Neural cell (in vitro differentiated cells): ENCODE measurements around the gene CRYGD. TPM values are rescaled to one million over a fixed set of nuclear protein-coding genes. Genes with fewer than 3 reads are reported as not detected.

Experiments
- H2AFZ ChIP-seq: fragments of 200-600, 300-800 bp; sonication (generic), shearing (Covaris generic); 2 replicates; pipeline ENCODE4 v1.6.0; 2014; ENCODE audit warnings: low read depth, mild to moderate bottlenecking, antibody characterized with exemption, low read length, moderate library complexity
- H3F3A ChIP-seq: fragments of 200-600 bp; shearing (Covaris generic); 2 replicates; pipeline ENCODE4 v1.6.1; 2016; ENCODE audit warnings: mild to moderate bottlenecking, moderate library complexity, mixed read lengths, antibody characterized with exemption, low read length; ENCODE audit not compliant: insufficient read depth, poor library complexity, severe bottlenecking
- H3K27ac ChIP-seq: fragments of 200-600, 300-800 bp; sonication (generic), shearing (Covaris generic); 2 replicates; pipeline ENCODE4 v1.5.1; 2014; ENCODE audit warnings: mild to moderate bottlenecking, low read length, moderate library complexity
- H3K27me3 ChIP-seq: fragments of 300-800, 200-600 bp; sonication (generic), shearing (Covaris generic); 2 replicates; pipeline ENCODE4 v1.6.0; 2014; ENCODE audit warnings: mild to moderate bottlenecking, low read depth, low read length, moderate library complexity; ENCODE audit not compliant: insufficient read depth
- H3K36me3 ChIP-seq: fragments of 300-800, 200-600 bp; sonication (generic), shearing (Covaris generic); 2 replicates; pipeline ENCODE4 v1.5.1; 2014; ENCODE audit warnings: mild to moderate bottlenecking, antibody characterized with exemption, low read length, moderate library complexity; ENCODE audit not compliant: insufficient read depth
- H3K4me2 ChIP-seq: fragments of 300-800, 200-600 bp; sonication (generic), shearing (Covaris generic); 2 replicates; pipeline ENCODE4 v1.6.0; 2014; ENCODE audit warnings: mild to moderate bottlenecking, low read length
- H3K4me3 ChIP-seq: fragments of 300-800, 200-600 bp; sonication (generic), shearing (Covaris generic); 2 replicates; pipeline ENCODE4 v1.5.1; 2014; ENCODE audit warnings: mild to moderate bottlenecking, low read length, moderate library complexity
- H3K79me2 ChIP-seq: fragments of 200-600 bp; shearing (Covaris generic); replicated peaks from 2 replicates; pipeline ENCODE4 v1.6.0; 2014; ENCODE audit warnings: mild to moderate bottlenecking, low read length, moderate library complexity; ENCODE audit not compliant: insufficient read depth
- H3K9ac ChIP-seq: fragments of 300-800, 200-600 bp; sonication (generic), shearing (Covaris generic); 2 replicates; pipeline ENCODE4 v1.6.1; 2016; ENCODE audit warnings: mild to moderate bottlenecking, low read length, mixed read lengths
- H3K9me2 ChIP-seq: fragments of 200-600 bp; shearing (Covaris generic); 2 replicates; pipeline ENCODE4 v1.6.1; 2016; ENCODE audit warnings: mild to moderate bottlenecking, low read length, mixed read lengths; ENCODE audit not compliant: insufficient read depth
- H3K9me3 ChIP-seq: fragments of 200-600, 300-800 bp; sonication (generic), shearing (Covaris generic); 2 replicates; pipeline ENCODE4 v1.6.1; 2016; ENCODE audit warnings: mild to moderate bottlenecking, mixed run types, low read length, moderate library complexity, mixed read lengths
- H4K20me1 ChIP-seq: fragments of 200-600 bp; shearing (Covaris generic); 2 replicates; pipeline ENCODE4 v1.6.1; 2016; ENCODE audit warnings: mild to moderate bottlenecking, mixed run types; ENCODE audit not compliant: insufficient read depth
- CTCF ChIP-seq: fragments of 450-650 bp; IDR thresholded peaks from 2 replicates; pipeline ENCODE4 v1.5.1; 2014; ENCODE audit warnings: antibody characterized with exemption, mild to moderate bottlenecking, moderate library complexity; ENCODE audit not compliant: poor library complexity, severe bottlenecking
- EP300 ChIP-seq: fragments of 450-650 bp; conservative IDR thresholded peaks from 2 replicates; pipeline ENCODE4 v1.6.1; 2014; ENCODE audit warnings: antibody characterized with exemption, mild to moderate bottlenecking, moderate library complexity; ENCODE audit not compliant: poor library complexity, severe bottlenecking
- EZH2 ChIP-seq: fragments of 200-600, 300-800 bp; shearing (Covaris generic), sonication (generic); IDR thresholded peaks from 2 replicates; pipeline ENCODE4 v1.6.1; 2014; ENCODE audit warnings: antibody characterized with exemption, low read length, borderline replicate concordance, mild to moderate bottlenecking; ENCODE audit not compliant: insufficient read depth, poor library complexity, severe bottlenecking
- MXI1 ChIP-seq: fragments of 450-650 bp; conservative IDR thresholded peaks from 2 replicates; pipeline ENCODE4 v1.6.1; 2014; ENCODE audit warnings: antibody characterized with exemption, mild to moderate bottlenecking; ENCODE audit not compliant: poor library complexity, severe bottlenecking
- POLR2AphosphoS5 ChIP-seq: IDR thresholded peaks from 2 replicates; pipeline ENCODE4 v1.6.1; 2012
- RAD21 ChIP-seq: fragments of 450-650 bp; conservative IDR thresholded peaks from 2 replicates; pipeline ENCODE4 v1.6.1; 2014; ENCODE audit warnings: antibody characterized with exemption, mild to moderate bottlenecking, moderate library complexity
- REST ChIP-seq: IDR thresholded peaks from 2 replicates; pipeline ENCODE4 v1.6.1; 2012; ENCODE audit warnings: borderline replicate concordance
- SMC3 ChIP-seq: fragments of 450-650 bp; conservative IDR thresholded peaks from 2 replicates; pipeline ENCODE4 v1.6.1; 2014; ENCODE audit warnings: antibody characterized with exemption, mild to moderate bottlenecking, moderate library complexity; ENCODE audit not compliant: poor library complexity
- TAF1 ChIP-seq: IDR thresholded peaks from 2 replicates; pipeline ENCODE4 v1.6.1; 2012; ENCODE audit warnings: low read depth
- polyA plus RNA-seq: library from polyadenylated mRNA; depleted of rRNA; stranded (reverse); fragments of >200 nt; gene quantifications from 2 replicates; pipeline ENCODE4 v1.2.3, GENCODE V29; 2014

CRYGD gene
- polyA plus RNA-seq, 1 donor from 2014 or later = not detected

DNA sequence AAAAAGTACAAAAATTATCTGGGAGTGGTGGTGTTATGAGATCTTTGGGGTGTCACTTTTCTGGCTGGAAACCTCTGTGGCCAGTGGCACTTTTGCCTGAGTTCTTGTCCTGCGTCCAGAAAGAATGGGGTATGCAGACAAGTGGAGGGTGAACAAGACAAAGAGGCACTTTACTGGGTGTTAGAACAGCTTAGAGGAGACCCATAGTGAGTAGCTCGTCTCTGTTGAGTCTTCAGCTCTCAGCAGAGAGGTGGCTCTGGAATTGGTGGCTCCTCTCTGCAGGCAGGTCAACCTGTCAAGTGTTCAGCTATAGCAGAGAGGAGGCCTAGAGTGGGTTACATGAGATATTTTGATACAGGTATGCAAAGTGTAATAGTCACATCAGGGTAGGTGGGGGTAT is 26.1 kb downstream of the CRYGD start:
- Histone ChIP-seq H2AFZ (no peak overlapping the region), H4K20me1 (no peaks in the 10 kb centered on the region), H3K27me3 (no peaks in the 10 kb centered on the region), H3K36me3 (no peaks in the 10 kb centered on the region), H3K9me2 (no peaks in the 10 kb centered on the region), H3K79me2 (no peaks in the 10 kb centered on the region), H3K9ac (no peak overlapping the region), H3K4me3 (no peak overlapping the region), H3K27ac (no peak overlapping the region), H3K4me2 (no peak overlapping the region), H3K9me3 (no peaks in the 10 kb centered on the region), H3F3A (no peaks in the 10 kb centered on the region)
- no peak for TF ChIP-seq EP300
- no peak for TF ChIP-seq SMC3

GRCh38 chr2:208097801-208098200 is 26.5 kb downstream of the CRYGD start:
- no peaks in the 10 kb centered on the region for H3K27me3 ChIP-seq

More at GRCh38 chr2:208097801-208098200, 26.5 kb downstream of the CRYGD start:
- H3K9me2 ChIP-seq = no peaks in the 10 kb centered on the region
- H3K4me2 ChIP-seq = no peak overlapping the region
- H2AFZ ChIP-seq = no peak overlapping the region
- H3K9me3 ChIP-seq = no peaks in the 10 kb centered on the region
- no peaks in the 10 kb centered on the region for H4K20me1 ChIP-seq
- TF ChIP-seq TAF1 (no peak), RAD21 (no peak), EP300 (no peak), POLR2AphosphoS5 (no peak), EZH2 (no peak), MXI1 (no peak), SMC3 (no peak), CTCF (no peak), REST (no peak)
- H3K27ac ChIP-seq = no peak overlapping the region
- H3F3A ChIP-seq = no peaks in the 10 kb centered on the region
- H3K4me3 ChIP-seq = no peak overlapping the region
- no peaks in the 10 kb centered on the region for H3K36me3 ChIP-seq
- no peaks in the 10 kb centered on the region for H3K79me2 ChIP-seq
- H3K9ac ChIP-seq = no peak overlapping the region
